Endothelial cell of umbilical vein (primary cell): ENCODE results near the gene ARHGAP20. TPM values are rescaled to one million over a fixed set of nuclear protein-coding genes. Genes with fewer than 3 reads are reported as not detected.

Source experiments
- BruUV-seq: library from RNA; stranded (reverse); fragments of 400-500 nt; replicated peaks from 2 replicates; lab custom pipeline; 2021; lab: Mats Ljungman, UMichigan
- CTCF ChIA-PET: fragments of 300-600, 350-600 bp; sonication (Branson Sonifier 250); formaldehyde crosslinking; loops from one replicate; lab custom pipeline; 2021; ENCODE audit warnings: antibody characterized with exemption, inconsistent platforms; lab: Charles Lee
- POLR2A ChIA-PET: fragments of 300-600, 350-600 bp; sonication (Branson Sonifier 250); formaldehyde crosslinking; loops from one replicate; lab custom pipeline; 2021; ENCODE audit warnings: antibody characterized with exemption, inconsistent platforms; lab: Charles Lee
- DNase-seq: peaks from one replicate; pipeline ENCODE4 v3.0.0-alpha.2; 2011; ENCODE audit warnings: low read depth, low spot score
- FAIRE-seq: peaks from 2 replicates; lab custom pipeline; 2011; peaks lifted over from hg19 to GRCh38; lab: Jason Lieb, UNC
- H2AFZ ChIP-seq: 2 replicates; pipeline ENCODE4 v1.6.0; 2012; ENCODE audit warnings: low read depth, low read length, control low read depth, inconsistent platforms
- H3K27ac ChIP-seq: 2 replicates; pipeline ENCODE4 v1.5.1; 2011; ENCODE audit warnings: low read depth, mild to moderate bottlenecking, control low read depth, low read length, moderate library complexity; ENCODE audit not compliant: insufficient read depth
- H3K27me3 ChIP-seq, 2 experiments: 2 replicates each; pipeline versions ENCODE4 v1.6.0 to v1.6.1; 2011; ENCODE audit warnings: low read length in 2 of 2, mixed read lengths in 1 of 2; ENCODE audit not compliant: control insufficient read depth in 2 of 2, insufficient read depth in 2 of 2
- H3K36me3 ChIP-seq, 2 experiments: 2 replicates in 1 of 2; 3 replicates in 1 of 2; pipeline ENCODE4 v1.5.1; 2011; ENCODE audit warnings: low read length in 2 of 2, mild to moderate bottlenecking in 1 of 2, moderate library complexity in 1 of 2; ENCODE audit not compliant: control insufficient read depth in 2 of 2, insufficient read depth in 2 of 2; ENCODE audit errors: extremely low read depth in 1 of 2
- H3K4me1 ChIP-seq: 3 replicates; pipeline ENCODE4 v1.5.1; 2011; ENCODE audit warnings: mild to moderate bottlenecking, low read length; ENCODE audit not compliant: control insufficient read depth, insufficient read depth; ENCODE audit errors: extremely low read depth
- H3K4me2 ChIP-seq: 2 replicates; pipeline ENCODE4 v1.6.1; 2011; ENCODE audit warnings: low read length, control low read depth, mixed read lengths; ENCODE audit not compliant: insufficient read depth
- H3K4me3 ChIP-seq, 3 experiments: fragments of 200-600 bp in 1 of 3; sonication (generic), shearing (Covaris generic) in 1 of 3; replicated peaks in 1 of 3; 2 replicates each; pipeline ENCODE4 v1.5.1; 2011 to 2016; ENCODE audit warnings: control low read depth in 3 of 3, low read length in 3 of 3, mild to moderate bottlenecking in 2 of 3, inconsistent platforms in 1 of 3, low read depth in 1 of 3, moderate library complexity in 1 of 3; ENCODE audit not compliant: insufficient read depth in 1 of 3
- H3K79me2 ChIP-seq: 2 replicates; pipeline ENCODE4 v1.6.0; 2012; ENCODE audit warnings: low read length, inconsistent platforms; ENCODE audit not compliant: control insufficient read depth, insufficient read depth
- H3K9ac ChIP-seq: replicated peaks from 2 replicates; pipeline ENCODE3; 2011; ENCODE audit warnings: low read length, control low read depth; ENCODE audit not compliant: insufficient read depth; ENCODE audit errors: extremely low read depth
- H3K9me1 ChIP-seq: replicated peaks from 3 replicates; pipeline ENCODE4 v1.6.0; 2011; ENCODE audit warnings: mild to moderate bottlenecking, low read length; ENCODE audit not compliant: control insufficient read depth, insufficient read depth; ENCODE audit errors: extremely low read depth
- H3K9me3 ChIP-seq: replicated peaks from 2 replicates; pipeline ENCODE4 v1.5.1; 2012; ENCODE audit warnings: low read length, inconsistent platforms; ENCODE audit not compliant: control insufficient read depth, insufficient read depth
- H4K20me1 ChIP-seq: replicated peaks from 2 replicates; pipeline ENCODE3; 2011; ENCODE audit warnings: mild to moderate bottlenecking, low read length; ENCODE audit not compliant: control insufficient read depth, insufficient read depth; ENCODE audit errors: extremely low read depth
- CTCF ChIP-seq, 2 donors: IDR thresholded peaks; 1 replicate in 1 of 2; 2 replicates in 1 of 2; pipeline ENCODE4 v1.5.1; 2011; ENCODE audit warnings: low read length in 2 of 2, mild to moderate bottlenecking in 2 of 2, moderate library complexity in 2 of 2, control low read depth in 1 of 2, inconsistent platforms in 1 of 2, low read depth in 1 of 2; ENCODE audit not compliant: insufficient read depth in 1 of 2; ENCODE audit errors: extremely low read depth in 1 of 2
- EZH2 ChIP-seq: IDR thresholded peaks from 2 replicates; pipeline ENCODE4 v1.6.1; 2012; ENCODE audit warnings: borderline replicate concordance, low read depth, mild to moderate bottlenecking, moderate library complexity, low read length, inconsistent platforms; ENCODE audit not compliant: severe bottlenecking
- FOS ChIP-seq: IDR thresholded peaks from 2 replicates; pipeline ENCODE4 v1.6.1; 2011; ENCODE audit warnings: mild to moderate bottlenecking, low read length, moderate library complexity, borderline replicate concordance; ENCODE audit not compliant: insufficient read depth
- GATA2 ChIP-seq: IDR thresholded peaks from 2 replicates; pipeline ENCODE4 v1.7.0; 2011; ENCODE audit warnings: low read depth, mild to moderate bottlenecking, moderate library complexity, mixed read lengths, low read length; ENCODE audit not compliant: insufficient read length, insufficient read depth
- JUN ChIP-seq: IDR thresholded peaks from 2 replicates; pipeline ENCODE4 v1.6.1; 2011; ENCODE audit warnings: borderline replicate concordance, low read depth; ENCODE audit not compliant: insufficient read length, insufficient read depth
- MAX ChIP-seq: IDR thresholded peaks from 2 replicates; pipeline ENCODE4 v1.6.1; 2011; ENCODE audit not compliant: insufficient read depth, insufficient read length
- MYC ChIP-seq: IDR thresholded peaks from one replicate; pipeline ENCODE4 v1.6.1; 2011; ENCODE audit warnings: mild to moderate bottlenecking, low read depth, low read length
- POLR2A ChIP-seq: IDR thresholded peaks from 2 replicates; pipeline ENCODE4 v1.6.1; 2012; ENCODE audit warnings: low read depth, mild to moderate bottlenecking, control low read depth, low read length
- POLR2AphosphoS5 ChIP-seq: IDR thresholded peaks from 2 replicates; pipeline ENCODE4 v1.6.1; 2012; ENCODE audit warnings: low read depth, mild to moderate bottlenecking, control low read depth, low read length, moderate library complexity; ENCODE audit not compliant: insufficient read depth
- dilution Hi-C: fragments of 300-500 bp; cut with MboI; formaldehyde crosslinking; loops from one replicate; pipeline ENCODE4 v1.15.0; 2019; ENCODE audit warnings: low sequenced_read_pairs; ENCODE audit not compliant: extremely low pct_ligation_motif_present
- intact Hi-C: fragments of 100-400 bp; cut with micrococcal nuclease; formaldehyde crosslinking; loops from one replicate; pipeline ENCODE4 v1.10.0; 2022
- polyA plus RNA-seq, 4 experiments: library from polyadenylated mRNA; depleted of rRNA in 3 of 4; stranded (reverse) in 3 of 4; unstranded in 1 of 4; fragments of >200 nt; gene quantifications; 2 replicates each; pipeline versions ENCODE4 v1.2.1 to v1.2.3, GENCODE V29; 2011 to 2012; ENCODE audit warnings: missing spikeins in 1 of 4
- total RNA-seq: library from RNA; stranded (reverse); gene quantifications from 2 replicates; pipeline ENCODE4 v1.2.3, GENCODE V29; 2021

The ARHGAP20 gene
- total and polyA plus RNA-seq, 2 donors (not counting 3 experiments of a cell fraction or from before 2014, with no cell fraction given): 0.51 to 1.1 TPM

- CTCF ChIA-PET: no interaction called here
- Histone ChIP-seq H3K36me3 (no peaks in the 10 kb centered on the region), H2AFZ (no peak overlapping the region), H3K79me2 (no peaks in the 10 kb centered on the region), H3K4me2 (no peak overlapping the region), H3K4me1 (no peaks in the 10 kb centered on the region), H3K9me3 (no peaks in the 10 kb centered on the region), H3K27me3 (no peaks in the 10 kb centered on the region), H3K9ac (no peak overlapping the region), H4K20me1 (no peaks in the 10 kb centered on the region), H3K27ac (no peak overlapping the region), H3K4me3 (no peak overlapping the region), H3K9me1 (no peaks in the 10 kb centered on the region)
- POLR2A ChIA-PET: no interaction called here
- no peak for FAIRE-seq
- dilution Hi-C loops (no loop called here), intact Hi-C loops (no loop called here)
- no peak for DNase-seq
- TF ChIP-seq JUN (no peak), MYC (no peak), GATA2 (no peak), POLR2A (no peak), EZH2 (no peak), CTCF (IDR thresholded peaks at IDR 0.05; ENCODE audit: extremely low read depth in 1 of 2, insufficient read depth in 1 of 2, low read depth in 1 of 2, low read length in 2 of 2) (no peak), POLR2AphosphoS5 (no peak), FOS (no peak), MAX (no peak)
- no TSS peak for BruUV-seq
These were observed 36.7 kb downstream of the ARHGAP20 start for GRCh38 chr11:110675548-110675947.
